WERI-Rb-1 (cell line): ENCODE data around the gene ACTMAP.
A peak's percentile ranks its signal among the peaks of the same experiment; 100 is the strongest.

Experiments used
- DNase-seq: peaks from one replicate; pipeline ENCODE4 v3.0.0-alpha.2; 2020
- H3K27ac ChIP-seq: fragments of 250-450 bp; sonication (Bioruptor Pico); 2 replicates; pipeline ENCODE4 v1.5.1; 2020; ENCODE audit warnings: mild to moderate bottlenecking, moderate library complexity
- H3K27me3 ChIP-seq: fragments of 250-450 bp; sonication (Bioruptor Pico); 2 replicates; pipeline ENCODE4 v1.5.1; 2021; ENCODE audit warnings: mild to moderate bottlenecking, low read depth, moderate library complexity; ENCODE audit not compliant: insufficient read depth, severe bottlenecking
- H3K36me3 ChIP-seq: fragments of 250-450 bp; sonication (Bioruptor Pico); 2 replicates; pipeline ENCODE4 v1.5.1; 2020; ENCODE audit warnings: mild to moderate bottlenecking, moderate library complexity
- H3K4me3 ChIP-seq: 2 replicates; pipeline ENCODE4 v1.5.1; 2011; ENCODE audit warnings: low read depth, mild to moderate bottlenecking, control low read depth, low read length
- H3K9me3 ChIP-seq: fragments of 250-450 bp; sonication (Bioruptor Pico); 2 replicates; pipeline ENCODE4 v1.5.1; 2021; ENCODE audit warnings: mild to moderate bottlenecking, moderate library complexity; ENCODE audit not compliant: severe bottlenecking
- TF ChIP-seq, protein P1 (sequence below): IDR thresholded peaks from 2 replicates; pipeline ENCODE4 v1.5.1; 2011; ENCODE audit warnings: low read depth, mild to moderate bottlenecking, control low read depth, inconsistent platforms, low read length

ACTMAP gene

DNA sequence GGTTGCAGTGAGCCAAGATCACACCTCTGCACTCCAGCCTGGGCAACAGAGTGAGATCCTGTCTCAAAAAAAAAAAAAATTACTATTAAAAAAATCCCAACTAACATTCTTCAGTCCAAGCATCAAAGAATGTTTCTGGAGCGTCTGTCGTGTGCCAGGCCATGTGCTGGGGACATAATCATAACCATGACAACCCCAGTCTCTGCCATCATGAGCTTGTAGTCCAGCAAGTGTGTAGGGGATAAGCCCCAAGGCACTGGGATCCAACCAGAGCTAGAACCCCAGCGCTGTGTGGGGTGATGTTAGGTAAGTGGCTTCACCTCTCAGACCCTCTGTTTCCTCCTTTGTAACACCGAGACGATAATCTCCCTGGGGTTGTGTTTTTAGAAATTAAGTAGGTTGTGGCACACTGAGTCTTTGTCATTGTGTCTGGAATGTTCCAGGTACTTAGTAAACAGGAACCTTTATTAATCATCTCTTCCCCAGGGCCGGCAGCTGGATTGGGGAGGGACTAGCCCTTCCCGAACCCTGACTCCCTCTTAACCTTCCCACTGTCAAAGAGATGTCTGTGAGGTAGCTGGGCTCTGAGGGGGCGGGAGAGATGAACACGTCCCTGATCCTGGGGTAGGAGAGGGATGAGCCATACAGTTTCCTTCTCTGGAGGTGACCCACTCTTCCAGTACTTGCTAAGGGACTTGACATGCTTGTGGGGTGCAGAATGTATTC is 28.2 kb downstream of the ACTMAP start:
- peak overlapping the region; percentile 0; the same call in 1 of the 2 replicates for H3K27ac ChIP-seq
- TF ChIP-seq, protein P1, sequence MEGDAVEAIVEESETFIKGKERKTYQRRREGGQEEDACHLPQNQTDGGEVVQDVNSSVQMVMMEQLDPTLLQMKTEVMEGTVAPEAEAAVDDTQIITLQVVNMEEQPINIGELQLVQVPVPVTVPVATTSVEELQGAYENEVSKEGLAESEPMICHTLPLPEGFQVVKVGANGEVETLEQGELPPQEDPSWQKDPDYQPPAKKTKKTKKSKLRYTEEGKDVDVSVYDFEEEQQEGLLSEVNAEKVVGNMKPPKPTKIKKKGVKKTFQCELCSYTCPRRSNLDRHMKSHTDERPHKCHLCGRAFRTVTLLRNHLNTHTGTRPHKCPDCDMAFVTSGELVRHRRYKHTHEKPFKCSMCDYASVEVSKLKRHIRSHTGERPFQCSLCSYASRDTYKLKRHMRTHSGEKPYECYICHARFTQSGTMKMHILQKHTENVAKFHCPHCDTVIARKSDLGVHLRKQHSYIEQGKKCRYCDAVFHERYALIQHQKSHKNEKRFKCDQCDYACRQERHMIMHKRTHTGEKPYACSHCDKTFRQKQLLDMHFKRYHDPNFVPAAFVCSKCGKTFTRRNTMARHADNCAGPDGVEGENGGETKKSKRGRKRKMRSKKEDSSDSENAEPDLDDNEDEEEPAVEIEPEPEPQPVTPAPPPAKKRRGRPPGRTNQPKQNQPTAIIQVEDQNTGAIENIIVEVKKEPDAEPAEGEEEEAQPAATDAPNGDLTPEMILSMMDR: no peak
- no peak for DNase-seq

DNA sequence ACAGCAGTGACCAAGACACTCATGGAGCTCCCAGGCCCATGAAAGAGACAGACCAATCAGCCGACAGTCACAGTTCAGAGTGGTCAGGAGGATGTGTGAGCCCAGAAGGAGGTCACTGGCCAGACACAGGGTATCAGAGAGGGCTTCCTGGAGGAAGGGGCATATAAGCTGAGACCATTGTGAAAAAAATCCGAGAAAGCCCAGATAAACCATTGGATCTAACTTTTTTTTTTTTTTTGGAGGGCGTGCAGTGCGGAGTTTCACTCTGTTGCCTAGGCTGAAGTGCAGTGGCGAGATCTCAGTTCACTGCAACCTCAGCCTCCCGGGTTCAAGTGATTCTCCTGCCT is 29.2 kb downstream of the ACTMAP start:
- TF ChIP-seq, protein P1: no peak
- H3K27me3 ChIP-seq: no peaks in the 10 kb centered on the region
- no peak overlapping the region for H3K4me3 ChIP-seq
- no peak overlapping the region for H3K27ac ChIP-seq
- H3K36me3 ChIP-seq: peaks cover 18% of the 10 kb centered on the region
- no peak for DNase-seq
- H3K9me3 ChIP-seq: peaks cover 6% of the 10 kb centered on the region

More for the DNA sequence above, 28.2 kb downstream of the ACTMAP start:
- H3K4me3 ChIP-seq: no peak overlapping the region
- no peaks in the 10 kb centered on the region for H3K27me3 ChIP-seq
- H3K9me3 ChIP-seq: peaks cover 6% of the 10 kb centered on the region
- H3K36me3 ChIP-seq: peaks cover 18% of the 10 kb centered on the region

DNA sequence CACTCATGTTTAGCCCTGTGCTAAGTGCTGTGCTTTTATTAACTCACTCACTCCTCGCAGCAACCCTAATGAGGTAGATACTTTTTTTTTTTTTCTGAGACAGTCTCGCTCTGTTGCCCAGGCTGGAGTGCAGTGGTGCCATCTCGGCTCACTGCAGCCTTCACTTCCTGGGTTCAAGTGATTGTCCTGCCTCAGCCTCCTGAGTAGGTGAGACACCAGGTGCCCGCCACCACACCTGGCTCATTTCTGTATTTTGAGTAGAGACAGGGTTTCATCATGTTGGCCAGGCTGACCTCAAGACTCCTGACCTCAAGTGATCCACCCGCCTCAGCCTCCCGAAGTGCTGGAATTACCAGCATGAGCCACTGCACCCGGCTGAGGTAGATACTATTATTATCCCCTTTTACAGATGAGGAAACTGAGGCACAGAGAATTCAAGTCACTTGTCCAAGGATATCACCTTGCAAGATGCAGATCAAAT is 30.8 kb downstream of the ACTMAP start:
- Histone ChIP-seq H3K27me3 (no peaks in the 10 kb centered on the region), H3K4me3 (peak overlapping the region; percentile 88), H3K9me3 (peaks cover 6% of the 10 kb centered on the region), H3K27ac (peak overlapping the region; percentile 85), H3K36me3 (peaks cover 17% of the 10 kb centered on the region)
- no peak for DNase-seq
- TF ChIP-seq, protein P1: no peak

DNA sequence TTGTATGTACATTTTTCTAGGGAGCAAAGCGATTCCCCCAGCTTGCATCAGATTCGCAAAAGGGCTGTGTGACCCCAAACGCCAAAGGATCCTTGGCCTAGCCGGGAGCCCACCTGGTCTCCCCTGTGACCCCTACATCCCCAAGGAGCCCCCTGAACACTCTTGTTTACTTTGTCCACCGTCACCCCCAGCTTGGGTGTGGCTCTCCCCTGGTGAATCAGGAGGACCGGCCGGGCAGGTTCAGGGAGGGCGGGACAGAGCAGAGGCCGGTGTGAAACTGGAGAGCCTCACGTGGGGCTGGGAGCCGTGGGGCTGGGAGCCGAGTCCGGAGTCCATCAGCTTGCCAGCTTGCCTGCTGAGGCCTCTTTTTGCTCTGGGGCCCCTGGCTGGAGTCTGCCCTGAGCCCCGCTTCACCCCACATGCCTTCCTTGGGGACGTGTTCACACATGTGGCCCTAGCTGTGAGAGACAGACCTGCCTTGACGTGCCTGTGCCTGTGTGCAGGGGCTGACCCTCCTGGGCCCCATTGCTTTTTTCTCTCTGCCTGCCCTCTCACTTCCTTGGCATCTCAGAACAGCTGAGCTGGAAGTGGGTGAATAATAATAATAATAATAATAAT is 31.4 kb downstream of the ACTMAP start:
- DNase-seq: peak; percentile 58
- H3K36me3 ChIP-seq: peaks cover 13% of the 10 kb centered on the region
- peak overlapping the region; percentile 85 for H3K27ac ChIP-seq
- H3K4me3 ChIP-seq: peak overlapping the region; percentile 88
- H3K9me3 ChIP-seq: peaks cover 5% of the 10 kb centered on the region
- no peaks in the 10 kb centered on the region for H3K27me3 ChIP-seq
- TF ChIP-seq, protein P1: no peak

DNA sequence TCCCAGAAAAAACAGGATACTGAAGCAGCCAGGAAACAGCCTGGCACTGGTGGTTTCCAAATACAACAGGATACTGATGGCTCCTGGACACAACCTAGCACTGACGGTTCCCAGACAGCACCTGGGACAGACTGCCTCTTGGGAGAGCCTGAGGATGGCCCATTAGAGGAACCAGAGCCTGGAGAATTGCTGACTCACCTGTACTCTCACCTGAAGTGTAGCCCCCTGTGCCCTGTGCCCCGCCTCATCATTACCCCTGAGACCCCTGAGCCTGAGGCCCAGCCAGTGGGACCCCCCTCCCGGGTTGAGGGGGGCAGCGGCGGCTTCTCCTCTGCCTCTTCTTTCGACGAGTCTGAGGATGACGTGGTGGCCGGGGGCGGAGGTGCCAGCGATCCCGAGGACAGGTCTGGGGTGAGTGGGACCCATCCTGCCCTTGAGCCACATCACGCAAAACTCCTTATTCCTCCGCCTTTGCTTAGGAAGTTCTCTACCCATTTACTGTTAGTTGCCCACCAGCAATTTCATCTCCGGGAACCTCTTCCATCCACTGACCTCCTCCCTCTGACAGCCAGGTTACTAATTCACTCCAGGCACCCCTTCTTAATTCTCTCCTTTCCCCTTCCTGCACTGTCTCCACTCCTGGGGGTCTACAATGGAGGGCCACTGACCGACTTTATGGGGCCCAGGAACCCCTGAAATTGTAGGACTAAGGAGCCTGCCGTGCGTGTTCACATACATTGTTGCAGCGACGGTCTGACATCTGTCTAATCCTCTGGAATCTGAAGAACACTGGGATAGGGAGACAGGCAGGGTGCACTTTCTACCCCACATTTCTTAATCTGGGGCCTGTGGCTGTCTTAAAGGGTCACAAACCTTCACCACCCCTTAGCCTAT is 32.1 kb downstream of the ACTMAP start:
- peak overlapping the region; percentile 85 for H3K27ac ChIP-seq
- H3K4me3 ChIP-seq: peak overlapping the region; percentile 88

More for the DNA sequence above, 32.1 kb downstream of the ACTMAP start:
- H3K36me3 ChIP-seq: peaks cover 6% of the 10 kb centered on the region
- no peaks in the 10 kb centered on the region for H3K9me3 ChIP-seq
- H3K27me3 ChIP-seq: no peaks in the 10 kb centered on the region
- peak; percentile 21 for DNase-seq
- TF ChIP-seq, protein P1: no peak
